GM12892 (cell line): ENCODE data around the gene ELOVL5.

ENCODE experiments used
- DNase-seq: peaks from one replicate; pipeline ENCODE4 v3.0.0; 2011; ENCODE audit not compliant: insufficient read length
- FAIRE-seq: peaks from 2 replicates; lab custom pipeline; 2011; peaks lifted over from hg19 to GRCh38; lab: Jason Lieb, UNC
- POLR2A ChIP-seq: IDR thresholded peaks from 2 replicates; pipeline ENCODE4 v1.6.1; 2011; ENCODE audit warnings: low read depth, low read length, control low read depth
- POLR2AphosphoS5 ChIP-seq: IDR thresholded peaks from 2 replicates; pipeline ENCODE4 v1.6.1; 2011; ENCODE audit warnings: low read depth, low read length, control low read depth
- TAF1 ChIP-seq: IDR thresholded peaks from 2 replicates; pipeline ENCODE4 v1.6.1; 2011; ENCODE audit warnings: low read depth, mild to moderate bottlenecking, control low read depth, low read length, borderline replicate concordance

ELOVL5 gene

GRCh38 chr6:53258076-53258773, 90.5 kb downstream of the ELOVL5 start:
- FAIRE-seq = no peak
- no peak for DNase-seq
- TF ChIP-seq POLR2AphosphoS5 (no peak), POLR2A (no peak), TAF1 (no peak)

DNA sequence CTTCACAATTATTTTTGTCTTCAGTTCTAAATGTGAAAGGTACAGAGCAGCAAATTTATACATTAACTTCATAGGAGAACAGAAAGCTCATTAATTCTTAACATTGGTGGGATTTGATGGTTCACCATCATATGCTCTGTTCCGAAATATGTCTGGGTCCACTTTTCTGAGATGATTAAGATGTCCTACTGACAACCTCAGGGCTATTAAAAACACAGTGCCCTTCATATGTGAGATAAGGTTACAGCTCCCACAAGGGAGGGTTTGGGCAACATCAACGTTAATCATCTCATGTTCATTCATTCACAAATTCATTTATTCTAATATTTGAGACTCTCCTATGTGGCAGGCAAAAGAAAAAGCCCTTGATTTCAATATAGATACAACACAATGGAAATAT, 91.2 kb downstream of the ELOVL5 start:
- FAIRE-seq (no peak), DNase-seq (no peak)
- TF ChIP-seq POLR2AphosphoS5 (no peak), POLR2A (no peak), TAF1 (no peak)

- DNase-seq (no peak), FAIRE-seq (no peak)
- TF ChIP-seq POLR2A (no peak), TAF1 (no peak), POLR2AphosphoS5 (no peak)
Observed at GRCh38 chr6:53257001-53257400, 91.7 kb downstream of the ELOVL5 start.

DNA sequence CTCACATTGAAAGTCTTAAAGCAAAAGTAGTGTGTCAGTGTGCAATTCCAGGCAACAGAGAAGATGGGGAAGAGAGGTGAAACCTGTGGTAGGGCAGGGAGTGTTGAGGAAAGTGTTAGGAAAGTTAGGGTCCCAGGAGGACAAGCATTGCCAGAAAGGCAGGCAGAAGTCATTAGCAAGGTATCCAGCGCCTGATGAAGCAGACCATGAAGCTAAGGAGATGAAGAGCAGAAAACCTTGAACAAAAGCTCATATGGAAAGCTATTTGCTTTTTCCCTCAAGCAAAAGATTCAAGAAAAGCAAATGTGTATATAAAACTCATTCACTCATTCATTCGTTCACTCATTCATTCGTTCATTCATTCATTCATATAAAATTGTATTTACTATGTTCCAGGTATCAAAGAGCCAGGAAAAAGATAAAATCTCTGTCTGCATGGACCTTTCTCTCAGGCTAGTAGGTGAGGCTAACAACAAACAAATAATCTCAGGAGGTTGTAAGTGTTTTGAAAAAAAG, 96.5 kb downstream of the ELOVL5 start:
- DNase-seq (no peak), FAIRE-seq (no peak)
- no peak for TF ChIP-seq POLR2AphosphoS5
- no peak for TF ChIP-seq POLR2A
- no peak for TF ChIP-seq TAF1

DNA sequence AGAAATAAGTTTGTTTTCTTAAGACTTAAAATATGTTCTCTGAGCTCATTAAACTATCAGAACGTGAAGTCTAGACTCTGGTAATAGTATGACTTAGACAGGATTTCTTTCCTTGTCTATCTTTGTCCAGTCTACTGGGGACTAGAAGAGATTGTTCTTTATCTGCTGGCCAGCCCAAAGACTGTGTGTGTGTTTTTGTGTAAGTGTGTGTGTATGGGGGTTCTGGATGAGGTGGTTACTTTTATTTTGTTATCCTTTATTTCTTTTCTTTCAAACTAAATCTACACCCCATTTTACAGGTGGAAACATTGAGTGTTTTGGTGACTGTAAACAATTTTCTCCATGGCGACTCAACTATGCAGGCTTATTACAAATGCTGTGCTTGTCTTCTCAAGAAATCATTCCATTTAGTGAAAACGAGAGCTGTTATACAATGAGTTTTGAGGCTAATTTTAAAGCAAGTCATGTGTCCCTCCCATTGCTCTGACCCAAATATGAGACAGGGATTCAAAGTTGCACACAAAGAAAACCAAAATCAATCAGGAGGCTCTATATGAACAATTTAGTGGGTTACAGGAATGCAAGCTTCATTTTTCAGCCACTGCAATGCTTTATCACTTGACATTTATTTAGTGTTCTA, 97.6 kb downstream of the ELOVL5 start:
- TF ChIP-seq POLR2A (no peak), POLR2AphosphoS5 (no peak)
- FAIRE-seq (no peak), DNase-seq (no peak)

GRCh38 chr6:53250176-53251032, 98.3 kb downstream of the ELOVL5 start:
- FAIRE-seq (no peak), DNase-seq (no peak)
- TF ChIP-seq POLR2AphosphoS5 = no peak

- DNase-seq (no peak), FAIRE-seq (no peak)
- TF ChIP-seq POLR2AphosphoS5 (no peak), TAF1 (no peak), POLR2A (no peak)
Observed at GRCh38 chr6:53246924-53247323, 101.8 kb downstream of the ELOVL5 start.

DNA sequence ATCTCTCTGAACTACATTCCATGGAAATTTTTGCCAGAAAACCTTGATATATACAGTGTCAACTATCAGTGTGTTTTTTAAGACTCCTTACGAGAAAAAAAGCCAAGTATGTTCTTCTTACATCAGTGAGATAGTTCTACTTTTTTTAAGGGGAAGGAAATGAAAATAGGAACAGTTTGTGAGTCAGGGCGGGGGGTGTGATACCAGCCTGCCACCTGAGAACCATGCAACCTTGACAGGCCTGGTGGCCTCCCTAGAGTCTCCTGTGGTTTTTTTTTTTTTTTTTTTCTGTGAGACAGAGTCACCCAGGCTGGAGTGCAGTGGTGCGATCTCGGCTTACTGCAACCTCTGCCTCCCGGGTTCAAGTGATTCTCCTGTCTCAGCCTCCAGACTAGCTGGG, 103.8 kb downstream of the ELOVL5 start:
- TF ChIP-seq POLR2A (no peak), TAF1 (no peak), POLR2AphosphoS5 (no peak)
- FAIRE-seq (no peak), DNase-seq (peak; percentile 31)

DNA sequence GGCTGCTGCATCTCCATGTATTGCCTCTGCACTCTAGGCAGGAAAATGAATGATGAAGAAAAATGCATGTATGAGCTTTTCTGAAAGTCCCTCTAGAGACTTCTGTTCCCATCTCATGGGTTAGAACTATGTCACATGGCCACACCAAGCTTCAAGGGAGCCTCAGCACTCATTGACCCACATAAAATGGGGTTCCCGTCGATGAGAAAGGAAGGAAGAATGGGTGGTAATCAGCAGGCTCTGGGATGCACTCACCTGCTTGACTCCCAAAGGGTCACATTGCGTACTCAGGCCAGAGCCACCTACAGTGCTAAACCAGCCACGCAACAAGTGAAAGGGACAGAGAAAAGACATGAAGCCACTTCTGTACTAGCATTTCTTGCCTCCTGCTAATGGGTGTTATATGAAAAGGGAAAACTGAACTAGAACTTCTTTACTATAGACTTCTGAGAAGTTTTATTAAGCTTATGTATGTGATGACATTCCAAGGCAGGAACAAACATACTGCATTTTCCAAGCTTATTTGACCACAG, 104.3 kb downstream of the ELOVL5 start:
- TF ChIP-seq POLR2AphosphoS5 (no peak), TAF1 (no peak), POLR2A (no peak)
- DNase-seq = no peak
- no peak for FAIRE-seq

GRCh38 chr6:53241938-53242337, 106.8 kb downstream of the ELOVL5 start:
- FAIRE-seq = no peak
- TF ChIP-seq POLR2AphosphoS5 = no peak
- TF ChIP-seq TAF1 = no peak
- TF ChIP-seq POLR2A = no peak

DNA sequence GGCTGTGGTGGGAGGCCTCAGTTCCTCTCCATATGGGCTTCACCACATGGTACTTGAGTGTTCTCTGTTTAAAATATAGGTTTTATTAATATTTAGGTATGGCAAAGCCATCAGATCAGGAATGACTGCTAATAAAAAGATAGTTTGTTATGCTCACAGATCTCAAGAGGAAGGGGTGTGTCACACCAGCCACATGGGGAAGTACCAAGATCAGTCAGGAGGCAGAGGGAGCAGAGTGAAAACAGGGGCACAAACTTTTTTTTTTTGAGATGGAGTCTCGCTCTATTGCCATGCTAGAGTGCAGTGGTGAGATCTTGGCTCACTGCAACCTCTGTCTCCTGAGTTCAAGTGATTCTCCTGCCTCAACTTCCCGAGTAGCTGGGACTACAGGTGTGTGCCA, 108.0 kb downstream of the ELOVL5 start:
- TF ChIP-seq POLR2AphosphoS5 (no peak), TAF1 (no peak), POLR2A (no peak)
- DNase-seq (no peak), FAIRE-seq (no peak)

More at GRCh38 chr6:53241938-53242337, 106.8 kb downstream of the ELOVL5 start:
- DNase-seq = no peak
